ENCODE measurements around the gene OTUB2.

DNA sequence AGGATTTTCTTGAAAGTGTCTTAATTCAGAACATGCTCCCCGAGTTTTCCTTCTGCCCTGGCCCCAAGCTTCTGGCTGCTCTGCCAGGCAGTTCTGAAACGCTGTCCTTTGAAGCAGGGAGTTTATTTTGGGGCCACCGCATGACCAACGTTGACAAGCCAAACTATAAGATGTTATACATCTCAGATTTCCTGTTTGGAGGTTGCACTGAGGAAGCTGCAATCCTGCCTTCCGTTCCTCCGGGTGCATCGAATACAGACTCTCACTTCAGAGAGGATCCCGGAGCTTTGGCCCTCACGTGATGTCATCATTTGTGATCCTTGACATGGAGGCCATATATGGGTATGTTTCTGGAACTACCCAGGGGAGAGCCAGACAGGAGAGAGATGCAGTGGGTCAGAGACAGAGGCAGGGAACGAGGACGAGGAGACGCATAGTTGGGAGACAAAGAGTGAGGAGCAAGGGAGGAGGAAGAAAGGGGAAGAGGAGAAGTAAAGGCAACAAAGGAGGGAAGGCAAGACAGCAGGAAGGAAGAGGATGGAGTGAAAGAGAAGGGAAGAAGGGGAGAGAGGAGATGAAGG is 49.6 kb upstream of the OTUB2 start, which contains the start of gene ASB2:
- TF ChIP-seq EP300 (IDR thresholded peaks at IDR 0.05), result no peak
- TF ChIP-seq, protein P1, sequence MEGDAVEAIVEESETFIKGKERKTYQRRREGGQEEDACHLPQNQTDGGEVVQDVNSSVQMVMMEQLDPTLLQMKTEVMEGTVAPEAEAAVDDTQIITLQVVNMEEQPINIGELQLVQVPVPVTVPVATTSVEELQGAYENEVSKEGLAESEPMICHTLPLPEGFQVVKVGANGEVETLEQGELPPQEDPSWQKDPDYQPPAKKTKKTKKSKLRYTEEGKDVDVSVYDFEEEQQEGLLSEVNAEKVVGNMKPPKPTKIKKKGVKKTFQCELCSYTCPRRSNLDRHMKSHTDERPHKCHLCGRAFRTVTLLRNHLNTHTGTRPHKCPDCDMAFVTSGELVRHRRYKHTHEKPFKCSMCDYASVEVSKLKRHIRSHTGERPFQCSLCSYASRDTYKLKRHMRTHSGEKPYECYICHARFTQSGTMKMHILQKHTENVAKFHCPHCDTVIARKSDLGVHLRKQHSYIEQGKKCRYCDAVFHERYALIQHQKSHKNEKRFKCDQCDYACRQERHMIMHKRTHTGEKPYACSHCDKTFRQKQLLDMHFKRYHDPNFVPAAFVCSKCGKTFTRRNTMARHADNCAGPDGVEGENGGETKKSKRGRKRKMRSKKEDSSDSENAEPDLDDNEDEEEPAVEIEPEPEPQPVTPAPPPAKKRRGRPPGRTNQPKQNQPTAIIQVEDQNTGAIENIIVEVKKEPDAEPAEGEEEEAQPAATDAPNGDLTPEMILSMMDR (IDR thresholded peaks at IDR 0.05), result no peak
